Measurements from ENCODE around the gene PTPRM. TPM values are rescaled to one million over a fixed set of nuclear protein-coding genes. Genes with fewer than 3 reads are reported as not detected.

Gene PTPRM
- total RNA-seq, 1 experiment from 2014 or later = 14.5 TPM

DNA sequence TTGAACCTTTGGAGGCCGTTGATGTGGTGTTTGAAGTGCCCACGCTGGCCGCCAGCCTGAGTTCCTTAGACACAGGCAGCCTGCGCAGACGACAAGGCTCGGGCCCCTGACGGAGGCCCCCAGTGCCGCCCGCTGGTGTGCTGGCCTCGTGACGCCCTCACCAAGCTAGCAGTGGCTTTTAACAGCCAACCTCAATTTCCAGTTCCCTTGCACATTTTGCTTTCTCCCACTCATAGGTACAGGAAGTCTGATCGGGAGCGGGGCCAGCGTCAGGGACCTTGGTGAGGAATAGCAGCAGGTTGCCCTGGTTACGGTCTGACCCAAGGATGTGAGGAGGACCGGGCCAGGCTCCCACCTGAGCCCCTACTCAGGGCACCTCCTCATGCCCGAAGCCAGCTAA lies 834.5 kb downstream of the PTPRM start:
- Histone ChIP-seq H3K4me1 (ENCODE audit: control insufficient read depth in 1 of 2, insufficient read depth in 2 of 2, low read length in 2 of 2) (no peaks in the 10 kb centered on the region), H3K9me2 (ENCODE audit: insufficient read depth) (no peaks in the 10 kb centered on the region), H3K27ac (ENCODE audit: low read depth, low read length) (no peak overlapping the region), H3K9ac (ENCODE audit: low read length) (no peak overlapping the region), H3K79me2 (ENCODE audit: insufficient read depth, low read length) (no peaks in the 10 kb centered on the region), H3K4me3 (replicated peaks in 1 of 2; ENCODE audit: low read depth in 1 of 2, low read length in 2 of 2) (no peak overlapping the region), H4K20me1 (ENCODE audit: insufficient read depth) (no peaks in the 10 kb centered on the region), H3K9me3 (ENCODE audit: control insufficient read depth in 1 of 2, insufficient read depth in 1 of 2, low read depth in 1 of 2, low read length in 2 of 2) (no peaks in the 10 kb centered on the region), H3K4me2 (ENCODE audit: low read length) (no peak overlapping the region), H3K36me3 (ENCODE audit: control insufficient read depth in 1 of 2, insufficient read depth in 2 of 2, low read length in 2 of 2) (no peaks in the 10 kb centered on the region), H3K27me3 (ENCODE audit: insufficient read depth, low read length) (no peaks in the 10 kb centered on the region), H2AFZ (ENCODE audit: low read depth, low read length, poor library complexity, severe bottlenecking) (no peak overlapping the region)
- ATAC-seq (no peak), DNase-seq (ENCODE audit: low read depth, low spot score) (no peak)
- BruUV-seq (replicated peaks) = no TSS peak
- ChIA-PET CTCF (no interaction called here), RAD21 (ENCODE audit: low non-redundant PET in 1 of 2, low total read pairs in 2 of 2, uncharacterized antibody in 2 of 2, unreplicated experiment in 2 of 2) (no interaction called here), POLR2A (no interaction called here)
- intact Hi-C loops (cut with micrococcal nuclease) = no loop called here
- TF ChIP-seq TCF7L2 (IDR thresholded peaks at IDR 0.05; ENCODE audit: borderline replicate concordance, extremely low read depth, insufficient read depth, insufficient read length) (no peak), SP1 (IDR thresholded peaks at IDR 0.05; ENCODE audit: low read depth) (no peak), SIN3A (IDR thresholded peaks at IDR 0.05; ENCODE audit: low read depth) (no peak), ZFX (IDR thresholded peaks at IDR 0.05) (no peak), YY1 (IDR thresholded peaks at IDR 0.05; ENCODE audit: extremely low read depth, insufficient replicate concordance, low read depth, low read length) (no peak), FOSL1 (IDR thresholded peaks at IDR 0.05; ENCODE audit: low read depth) (no peak), EGR1 (IDR thresholded peaks at IDR 0.05; ENCODE audit: low read depth) (no peak), RAD21 (IDR thresholded peaks at IDR 0.05; ENCODE audit: low read depth) (no peak)
- TF ChIP-seq, protein P1, sequence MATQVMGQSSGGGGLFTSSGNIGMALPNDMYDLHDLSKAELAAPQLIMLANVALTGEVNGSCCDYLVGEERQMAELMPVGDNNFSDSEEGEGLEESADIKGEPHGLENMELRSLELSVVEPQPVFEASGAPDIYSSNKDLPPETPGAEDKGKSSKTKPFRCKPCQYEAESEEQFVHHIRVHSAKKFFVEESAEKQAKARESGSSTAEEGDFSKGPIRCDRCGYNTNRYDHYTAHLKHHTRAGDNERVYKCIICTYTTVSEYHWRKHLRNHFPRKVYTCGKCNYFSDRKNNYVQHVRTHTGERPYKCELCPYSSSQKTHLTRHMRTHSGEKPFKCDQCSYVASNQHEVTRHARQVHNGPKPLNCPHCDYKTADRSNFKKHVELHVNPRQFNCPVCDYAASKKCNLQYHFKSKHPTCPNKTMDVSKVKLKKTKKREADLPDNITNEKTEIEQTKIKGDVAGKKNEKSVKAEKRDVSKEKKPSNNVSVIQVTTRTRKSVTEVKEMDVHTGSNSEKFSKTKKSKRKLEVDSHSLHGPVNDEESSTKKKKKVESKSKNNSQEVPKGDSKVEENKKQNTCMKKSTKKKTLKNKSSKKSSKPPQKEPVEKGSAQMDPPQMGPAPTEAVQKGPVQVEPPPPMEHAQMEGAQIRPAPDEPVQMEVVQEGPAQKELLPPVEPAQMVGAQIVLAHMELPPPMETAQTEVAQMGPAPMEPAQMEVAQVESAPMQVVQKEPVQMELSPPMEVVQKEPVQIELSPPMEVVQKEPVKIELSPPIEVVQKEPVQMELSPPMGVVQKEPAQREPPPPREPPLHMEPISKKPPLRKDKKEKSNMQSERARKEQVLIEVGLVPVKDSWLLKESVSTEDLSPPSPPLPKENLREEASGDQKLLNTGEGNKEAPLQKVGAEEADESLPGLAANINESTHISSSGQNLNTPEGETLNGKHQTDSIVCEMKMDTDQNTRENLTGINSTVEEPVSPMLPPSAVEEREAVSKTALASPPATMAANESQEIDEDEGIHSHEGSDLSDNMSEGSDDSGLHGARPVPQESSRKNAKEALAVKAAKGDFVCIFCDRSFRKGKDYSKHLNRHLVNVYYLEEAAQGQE (IDR thresholded peaks at IDR 0.05; ENCODE audit: low read depth) = no peak

Data from HCT116 (cell line).